ENCODE measurements around the gene LRR1.
A peak's percentile ranks its signal among the peaks of the same experiment; 100 is the strongest.

LRR1 gene

GRCh38 chr14:49620182-49621113, 21.7 kb downstream of the LRR1 start, which contains the start of the genes MGAT2 and RPL36AL:
TSS of gene MGAT2 (plus strand) at chr14:49620799. CDS start at chr14:49621269, 470 bp downstream.
TSS of gene RPL36AL (minus strand) at chr14:49620626. CDS start at chr14:49619104, 1,522 bp downstream.
- H3K9ac ChIP-seq (ENCODE audit: low read depth, low read length), result peak within 1 kb of the TSS; percentile 97
- no peaks in the 10 kb centered on the region for H3K27me3 ChIP-seq (ENCODE audit: control insufficient read depth, insufficient read depth, low read length)
- peaks cover 18% of the 10 kb centered on the region for H3K36me3 ChIP-seq (ENCODE audit: insufficient read depth, low read length)
- H3K4me2 ChIP-seq (ENCODE audit: low read length), result peak within 1 kb of the TSS; percentile 88
- H3K4me1 ChIP-seq (ENCODE audit: control insufficient read depth, insufficient read depth, low read length), result peaks cover 48% of the 10 kb centered on the region
- no peaks in the 10 kb centered on the region for H3K9me3 ChIP-seq (replicated peaks; ENCODE audit: low read length)
- peak within 1 kb of the TSS; percentile 92 for H3K4me3 ChIP-seq (ENCODE audit: low read length)

- Histone ChIP-seq H3K27me3 (ENCODE audit: control insufficient read depth, insufficient read depth, low read length) (no peaks in the 10 kb centered on the region), H3K4me2 (ENCODE audit: low read length) (peak overlapping the region; percentile 88), H3K9ac (ENCODE audit: low read depth, low read length) (peak overlapping the region; percentile 97), H3K4me3 (ENCODE audit: low read length) (peak overlapping the region; percentile 92), H3K36me3 (ENCODE audit: insufficient read depth, low read length) (peaks cover 18% of the 10 kb centered on the region), H3K9me3 (replicated peaks; ENCODE audit: low read length) (no peaks in the 10 kb centered on the region), H3K4me1 (ENCODE audit: control insufficient read depth, insufficient read depth, low read length) (peaks cover 48% of the 10 kb centered on the region)
Observed at GRCh38 chr14:49621114-49621881, 22.6 kb downstream of the LRR1 start.

GRCh38 chr14:49622022-49622607, 23.4 kb downstream of the LRR1 start:
- H3K9me3 ChIP-seq (replicated peaks; ENCODE audit: low read length), result no peaks in the 10 kb centered on the region
- peak overlapping the region; percentile 97 for H3K9ac ChIP-seq (ENCODE audit: low read depth, low read length)
- no peaks in the 10 kb centered on the region for H3K27me3 ChIP-seq (ENCODE audit: control insufficient read depth, insufficient read depth, low read length)
- peak overlapping the region; percentile 88 for H3K4me2 ChIP-seq (ENCODE audit: low read length)
- peaks cover 17% of the 10 kb centered on the region for H3K36me3 ChIP-seq (ENCODE audit: insufficient read depth, low read length)
- H3K4me3 ChIP-seq (ENCODE audit: low read length), result peak overlapping the region; percentile 92
- peaks cover 41% of the 10 kb centered on the region for H3K4me1 ChIP-seq (ENCODE audit: control insufficient read depth, insufficient read depth, low read length)

- H3K4me3 ChIP-seq (ENCODE audit: low read length), result peak overlapping the region; percentile 92
- peak overlapping the region; percentile 88 for H3K4me2 ChIP-seq (ENCODE audit: low read length)
- no peaks in the 10 kb centered on the region for H3K27me3 ChIP-seq (ENCODE audit: control insufficient read depth, insufficient read depth, low read length)
- peaks cover 28% of the 10 kb centered on the region for H3K4me1 ChIP-seq (ENCODE audit: control insufficient read depth, insufficient read depth, low read length)
- no peaks in the 10 kb centered on the region for H3K9me3 ChIP-seq (replicated peaks; ENCODE audit: low read length)
- H3K36me3 ChIP-seq (ENCODE audit: insufficient read depth, low read length), result peaks cover 8% of the 10 kb centered on the region
- H3K9ac ChIP-seq (ENCODE audit: low read depth, low read length), result peak overlapping the region; percentile 97
Observed at GRCh38 chr14:49623387-49623786, 24.6 kb downstream of the LRR1 start.

GRCh38 chr14:49623941-49624839, 25.4 kb downstream of the LRR1 start:
- Histone ChIP-seq H3K36me3 (ENCODE audit: insufficient read depth, low read length) (peaks cover 8% of the 10 kb centered on the region), H3K4me1 (ENCODE audit: control insufficient read depth, insufficient read depth, low read length) (peaks cover 22% of the 10 kb centered on the region), H3K27me3 (ENCODE audit: control insufficient read depth, insufficient read depth, low read length) (no peaks in the 10 kb centered on the region), H3K9me3 (replicated peaks; ENCODE audit: low read length) (no peaks in the 10 kb centered on the region), H3K4me2 (ENCODE audit: low read length) (peak overlapping the region; percentile 88), H3K9ac (ENCODE audit: low read depth, low read length) (no peak overlapping the region), H3K4me3 (ENCODE audit: low read length) (peak overlapping the region; percentile 26)

- Histone ChIP-seq H3K9ac (ENCODE audit: low read depth, low read length) (peak overlapping the region; percentile 90), H3K4me1 (ENCODE audit: control insufficient read depth, insufficient read depth, low read length) (peaks cover 17% of the 10 kb centered on the region), H3K4me2 (ENCODE audit: low read length) (peak overlapping the region; percentile 90), H3K36me3 (ENCODE audit: insufficient read depth, low read length) (peaks cover 15% of the 10 kb centered on the region), H3K9me3 (replicated peaks; ENCODE audit: low read length) (no peaks in the 10 kb centered on the region), H3K4me3 (ENCODE audit: low read length) (peak overlapping the region; percentile 80), H3K27me3 (ENCODE audit: control insufficient read depth, insufficient read depth, low read length) (no peaks in the 10 kb centered on the region)
Observed at GRCh38 chr14:49633640-49634546, 35.2 kb downstream of the LRR1 start.

GRCh38 chr14:49634547-49635334, 36.0 kb downstream of the LRR1 start, which contains the start of gene DNAAF2:
TSS of gene DNAAF2 (minus strand) at chr14:49635244. CDS start at chr14:49635149, 95 bp downstream.
- peak within 1 kb of the TSS; percentile 90 for H3K4me2 ChIP-seq (ENCODE audit: low read length)
- H3K36me3 ChIP-seq (ENCODE audit: insufficient read depth, low read length), result peaks cover 24% of the 10 kb centered on the region
- peak within 1 kb of the TSS; percentile 90 for H3K9ac ChIP-seq (ENCODE audit: low read depth, low read length)
- H3K4me3 ChIP-seq (ENCODE audit: low read length), result peak within 1 kb of the TSS; percentile 80
- H3K9me3 ChIP-seq (replicated peaks; ENCODE audit: low read length), result no peaks in the 10 kb centered on the region
- H3K27me3 ChIP-seq (ENCODE audit: control insufficient read depth, insufficient read depth, low read length), result no peaks in the 10 kb centered on the region
- H3K4me1 ChIP-seq (ENCODE audit: control insufficient read depth, insufficient read depth, low read length), result peaks cover 17% of the 10 kb centered on the region

- no peaks in the 10 kb centered on the region for H3K9me3 ChIP-seq (replicated peaks; ENCODE audit: low read length)
- H3K4me3 ChIP-seq (ENCODE audit: low read length), result no peak overlapping the region
- H3K4me1 ChIP-seq (ENCODE audit: control insufficient read depth, insufficient read depth, low read length), result peaks cover 11% of the 10 kb centered on the region
- peak overlapping the region; percentile 90 for H3K4me2 ChIP-seq (ENCODE audit: low read length)
- peaks cover 27% of the 10 kb centered on the region for H3K36me3 ChIP-seq (ENCODE audit: insufficient read depth, low read length)
- no peaks in the 10 kb centered on the region for H3K27me3 ChIP-seq (ENCODE audit: control insufficient read depth, insufficient read depth, low read length)
- no peak overlapping the region for H3K9ac ChIP-seq (ENCODE audit: low read depth, low read length)
Observed at GRCh38 chr14:49636866-49637265, 38.1 kb downstream of the LRR1 start.

GRCh38 chr14:49637534-49638078, 38.9 kb downstream of the LRR1 start:
- Histone ChIP-seq H3K4me1 (ENCODE audit: control insufficient read depth, insufficient read depth, low read length) (peaks cover 8% of the 10 kb centered on the region), H3K9me3 (replicated peaks; ENCODE audit: low read length) (no peaks in the 10 kb centered on the region), H3K4me2 (ENCODE audit: low read length) (no peak overlapping the region), H3K9ac (ENCODE audit: low read depth, low read length) (no peak overlapping the region), H3K4me3 (ENCODE audit: low read length) (no peak overlapping the region), H3K36me3 (ENCODE audit: insufficient read depth, low read length) (peaks cover 27% of the 10 kb centered on the region), H3K27me3 (ENCODE audit: control insufficient read depth, insufficient read depth, low read length) (no peaks in the 10 kb centered on the region)

Measured in skeletal muscle satellite cell (primary cell).